Ovary (tissue), 3 donors: ENCODE data around the gene TENT5C.

Source experiments
- POLR2A ChIP-seq: fragments of 450-650 bp; IDR thresholded peaks from one replicate; pipeline ENCODE4 v1.6.1; 2017; ENCODE audit warnings: antibody characterized with exemption, mild to moderate bottlenecking, moderate library complexity
- TF ChIP-seq, protein P1 (sequence below), 3 donors: fragments of 450-650 bp in 2 of 3; fragments of 200-600 bp in 1 of 3; IDR thresholded peaks; one replicate each; pipeline versions ENCODE4 v1.5.1 to v1.8.0; 2016 to 2022; ENCODE audit warnings: antibody characterized with exemption in 3 of 3, mild to moderate bottlenecking in 1 of 3
- donor health status: DM: no; HTN: no; CAD: no.

GRCh38 chr1:117600966-117601365, 4.9 kb upstream of the TENT5C start:
- TF ChIP-seq, protein P1, sequence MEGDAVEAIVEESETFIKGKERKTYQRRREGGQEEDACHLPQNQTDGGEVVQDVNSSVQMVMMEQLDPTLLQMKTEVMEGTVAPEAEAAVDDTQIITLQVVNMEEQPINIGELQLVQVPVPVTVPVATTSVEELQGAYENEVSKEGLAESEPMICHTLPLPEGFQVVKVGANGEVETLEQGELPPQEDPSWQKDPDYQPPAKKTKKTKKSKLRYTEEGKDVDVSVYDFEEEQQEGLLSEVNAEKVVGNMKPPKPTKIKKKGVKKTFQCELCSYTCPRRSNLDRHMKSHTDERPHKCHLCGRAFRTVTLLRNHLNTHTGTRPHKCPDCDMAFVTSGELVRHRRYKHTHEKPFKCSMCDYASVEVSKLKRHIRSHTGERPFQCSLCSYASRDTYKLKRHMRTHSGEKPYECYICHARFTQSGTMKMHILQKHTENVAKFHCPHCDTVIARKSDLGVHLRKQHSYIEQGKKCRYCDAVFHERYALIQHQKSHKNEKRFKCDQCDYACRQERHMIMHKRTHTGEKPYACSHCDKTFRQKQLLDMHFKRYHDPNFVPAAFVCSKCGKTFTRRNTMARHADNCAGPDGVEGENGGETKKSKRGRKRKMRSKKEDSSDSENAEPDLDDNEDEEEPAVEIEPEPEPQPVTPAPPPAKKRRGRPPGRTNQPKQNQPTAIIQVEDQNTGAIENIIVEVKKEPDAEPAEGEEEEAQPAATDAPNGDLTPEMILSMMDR (IDR thresholded peaks at IDR 0.05) = no peak
- no peak for TF ChIP-seq POLR2A
